ENCODE results near the gene FGF19. TPM values are rescaled to one million over a fixed set of nuclear protein-coding genes. Genes with fewer than 3 reads are reported as not detected.

The FGF19 gene
- total RNA-seq, 8 experiments from 2014 or later: 0.20 to 1.1 (median 0.35) TPM; not detected in 2

DNA sequence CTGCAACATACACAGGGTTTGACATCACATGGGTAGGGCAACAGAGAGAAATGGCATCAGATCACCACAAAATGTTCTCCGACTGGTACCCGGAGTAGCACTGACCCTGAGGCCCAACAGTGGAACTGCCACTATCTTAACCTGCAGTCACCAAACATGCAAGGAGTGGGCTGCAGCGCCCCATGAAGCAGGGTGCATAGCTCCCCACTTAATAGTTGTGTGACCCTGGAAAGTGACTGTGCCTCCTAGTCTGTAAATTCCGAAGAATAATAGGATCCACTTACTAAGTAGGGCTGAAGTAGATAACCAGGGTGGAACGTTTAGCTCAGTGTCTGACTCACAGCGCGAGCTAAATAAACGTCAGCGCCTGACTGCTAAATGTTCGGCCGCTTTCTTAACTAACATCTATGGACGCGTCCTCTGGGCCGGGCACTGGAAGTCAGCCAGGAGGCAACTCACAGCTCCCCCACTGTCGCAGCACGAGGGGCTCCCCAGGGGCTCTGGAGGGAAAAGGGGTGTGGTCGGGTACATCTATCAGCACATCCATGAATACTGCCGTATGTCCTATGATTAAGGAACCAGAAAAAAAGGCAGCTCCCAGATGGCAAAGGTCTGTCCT lies 29.4 kb downstream of the FGF19 start:
- in situ Hi-C loops (cut with MboI; ENCODE audit: low pct_unique_long_range_greater_than_20kb in 2 of 9, low sequenced_read_pairs in 9 of 9, unreplicated experiment in 9 of 9): loop anchor here in 5 of 9 experiments (25.0 kb wide), 3 partner anchors 387 to 1412 kb away; partner anchors contain the start of genes C11orf24 (in 1 of the 5) and MYEOV (in 1 of the 5)
- peak overlapping the region; percentile 79 to 83 for H3K27ac ChIP-seq
- ATAC-seq (replicated peaks in 6 of 8): peak in 3 of 8 experiments; percentile 4 to 55 (median 54)
- peak overlapping the region; percentile 90 to 93 (median 91) for H3K4me3 ChIP-seq
- peaks cover 6 to 11% of the 10 kb centered on the region in 2 donors for H3K4me1 ChIP-seq (replicated peaks in 1 of 2)
- 0 to 100% (median 30%) methylated on average over 2 to 11 of the region's 18 CpGs; no CpG with 5 or more reads in 3 of the 10 experiments for WGBS, 10 experiments

DNA sequence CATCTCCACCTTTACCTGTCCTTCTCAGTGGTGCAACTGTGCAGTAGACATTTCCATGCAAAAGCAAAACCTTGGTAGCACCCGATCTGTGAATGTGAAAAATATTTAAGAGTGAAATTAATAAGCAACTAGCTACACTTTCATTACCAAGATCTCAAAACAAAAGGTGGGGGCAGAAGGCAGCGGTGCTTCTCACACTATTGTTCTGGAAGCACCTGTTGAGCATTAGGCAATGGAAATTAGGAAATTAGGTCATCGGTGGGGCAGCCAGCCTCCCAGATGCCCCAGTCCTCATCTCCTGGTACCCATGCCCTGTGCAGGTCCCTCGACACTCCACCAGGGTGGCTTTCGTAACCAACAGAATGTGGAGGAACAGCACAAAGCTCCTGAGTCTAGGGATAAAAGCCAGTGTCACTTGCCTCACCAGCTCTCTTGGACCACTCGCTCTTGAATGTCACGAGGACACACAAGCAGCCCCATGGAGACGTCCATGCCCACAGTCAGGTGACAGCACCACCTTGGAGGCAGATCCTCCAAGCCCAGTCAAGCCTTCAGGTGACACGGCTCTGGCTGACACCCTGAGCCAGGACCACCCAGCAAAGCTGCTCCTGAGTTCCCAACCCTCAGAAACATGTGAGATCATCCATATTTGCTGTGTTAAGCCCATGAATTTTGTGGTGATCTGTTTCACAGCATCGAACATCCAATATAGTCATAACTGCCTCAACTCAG lies 31.9 kb downstream of the FGF19 start:
- Histone ChIP-seq H3K4me1 (replicated peaks in 1 of 2) (peaks cover 6 to 11% of the 10 kb centered on the region in 2 donors), H3K4me3 (no peak overlapping the region), H3K27ac (no peak overlapping the region)
- 40 to 100% (median 85%) methylated on average over 1 to 6 of the region's 10 CpGs; no CpG with 5 or more reads in 1 of the 10 experiments for whole genome bisulfite sequencing, 10 experiments
- in situ Hi-C loops (cut with MboI; ENCODE audit: low pct_unique_long_range_greater_than_20kb in 2 of 9, low sequenced_read_pairs in 9 of 9, unreplicated experiment in 9 of 9): loop anchor here in 5 of 9 experiments (25.0 kb wide), 3 partner anchors 385 to 1410 kb away; partner anchors contain the start of genes C11orf24 (in 1 of the 5) and MYEOV (in 1 of the 5)
- no peak for ATAC-seq (replicated peaks in 6 of 8)

DNA sequence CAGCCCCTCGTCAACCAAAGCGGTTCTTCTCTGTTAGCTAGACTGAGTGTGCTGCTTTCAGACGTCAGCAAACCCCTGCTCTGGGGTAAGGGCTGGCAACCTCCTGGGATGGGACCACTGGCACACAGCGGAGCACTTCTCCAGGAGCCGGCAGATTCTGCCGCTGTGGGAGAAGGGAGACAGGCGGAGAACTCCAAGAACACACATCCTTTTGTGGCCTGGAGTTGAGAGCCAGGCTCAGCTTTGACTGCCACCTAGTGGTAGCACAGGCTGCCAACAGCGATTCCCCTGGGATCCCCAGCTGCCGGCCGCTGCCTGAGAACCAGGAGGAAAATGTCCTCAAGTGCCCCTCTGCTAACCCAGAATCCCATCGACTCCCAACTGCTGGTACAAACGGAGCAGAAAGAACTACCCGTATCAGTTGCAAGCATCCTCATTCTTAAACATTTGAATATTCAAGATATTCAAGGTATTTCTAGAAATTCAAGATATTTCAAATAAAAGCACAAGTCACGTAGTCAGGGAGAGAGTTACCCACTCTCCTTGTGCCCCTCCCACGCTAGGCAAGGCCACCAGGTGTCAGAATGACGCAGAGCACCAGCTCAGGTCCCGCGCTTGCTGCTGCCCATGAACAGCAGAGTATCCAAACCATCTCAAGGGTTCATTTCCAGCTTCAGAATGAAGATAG lies 33.5 kb downstream of the FGF19 start:
- peak; percentile 10 to 65 (median 55) for ATAC-seq (replicated peaks in 6 of 8)
- no peak overlapping the region for H3K4me3 ChIP-seq
- in situ Hi-C loops (cut with MboI; ENCODE audit: low pct_unique_long_range_greater_than_20kb in 2 of 9, low sequenced_read_pairs in 9 of 9, unreplicated experiment in 9 of 9): loop anchor here in 5 of 9 experiments (25.0 kb wide), 3 partner anchors 383 to 1408 kb away; partner anchors contain the start of genes C11orf24 (in 1 of the 5) and MYEOV (in 1 of the 5)
- WGBS, 10 experiments: 7 to 100% (median 45%) methylated on average over 2 to 8 of the region's 18 CpGs; no CpG with 5 or more reads in 2 of the 10 experiments
- no peak overlapping the region for H3K27ac ChIP-seq
- peaks cover 6 to 11% of the 10 kb centered on the region in 2 donors for H3K4me1 ChIP-seq (replicated peaks in 1 of 2)

DNA sequence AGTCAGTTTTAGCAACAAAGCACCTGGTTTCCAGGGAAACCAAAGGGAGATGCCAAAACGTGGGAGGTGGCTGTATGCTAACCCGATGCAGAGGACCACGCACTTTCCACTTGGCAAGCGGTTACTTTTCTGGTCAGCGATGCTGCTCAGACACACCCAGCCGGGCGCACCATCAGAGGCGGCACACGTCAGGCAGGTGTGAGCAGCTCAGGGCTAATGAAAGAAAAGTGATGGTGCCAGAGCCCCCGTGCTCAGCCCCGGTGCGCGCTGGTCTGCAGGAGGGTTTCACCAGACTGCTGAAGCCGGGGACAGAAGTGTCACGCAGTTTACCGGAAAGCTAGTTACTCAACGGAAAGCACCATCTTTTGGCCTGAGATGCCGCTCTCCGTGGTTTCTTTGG lies 34.3 kb downstream of the FGF19 start:
- H3K4me3 ChIP-seq: no peak overlapping the region
- ATAC-seq (replicated peaks in 6 of 8): no peak
- no peak overlapping the region for H3K27ac ChIP-seq
- peaks cover 6 to 11% of the 10 kb centered on the region in 2 donors for H3K4me1 ChIP-seq (replicated peaks in 1 of 2)
- 76 to 96% (median 91%) methylated on average over 1 to 14 of the region's 19 CpGs; no CpG with 5 or more reads in 5 of the 10 experiments for WGBS, 10 experiments
- in situ Hi-C loops (cut with MboI; ENCODE audit: low pct_unique_long_range_greater_than_20kb in 2 of 9, low sequenced_read_pairs in 9 of 9, unreplicated experiment in 9 of 9): loop anchor here in 8 of 9 experiments (10.0 to 25.0 kb wide), 4 partner anchors 382 to 1407 kb away; partner anchors contain the start of genes C11orf24 (in 1 of the 8) and MYEOV (in 1 of the 8)

DNA sequence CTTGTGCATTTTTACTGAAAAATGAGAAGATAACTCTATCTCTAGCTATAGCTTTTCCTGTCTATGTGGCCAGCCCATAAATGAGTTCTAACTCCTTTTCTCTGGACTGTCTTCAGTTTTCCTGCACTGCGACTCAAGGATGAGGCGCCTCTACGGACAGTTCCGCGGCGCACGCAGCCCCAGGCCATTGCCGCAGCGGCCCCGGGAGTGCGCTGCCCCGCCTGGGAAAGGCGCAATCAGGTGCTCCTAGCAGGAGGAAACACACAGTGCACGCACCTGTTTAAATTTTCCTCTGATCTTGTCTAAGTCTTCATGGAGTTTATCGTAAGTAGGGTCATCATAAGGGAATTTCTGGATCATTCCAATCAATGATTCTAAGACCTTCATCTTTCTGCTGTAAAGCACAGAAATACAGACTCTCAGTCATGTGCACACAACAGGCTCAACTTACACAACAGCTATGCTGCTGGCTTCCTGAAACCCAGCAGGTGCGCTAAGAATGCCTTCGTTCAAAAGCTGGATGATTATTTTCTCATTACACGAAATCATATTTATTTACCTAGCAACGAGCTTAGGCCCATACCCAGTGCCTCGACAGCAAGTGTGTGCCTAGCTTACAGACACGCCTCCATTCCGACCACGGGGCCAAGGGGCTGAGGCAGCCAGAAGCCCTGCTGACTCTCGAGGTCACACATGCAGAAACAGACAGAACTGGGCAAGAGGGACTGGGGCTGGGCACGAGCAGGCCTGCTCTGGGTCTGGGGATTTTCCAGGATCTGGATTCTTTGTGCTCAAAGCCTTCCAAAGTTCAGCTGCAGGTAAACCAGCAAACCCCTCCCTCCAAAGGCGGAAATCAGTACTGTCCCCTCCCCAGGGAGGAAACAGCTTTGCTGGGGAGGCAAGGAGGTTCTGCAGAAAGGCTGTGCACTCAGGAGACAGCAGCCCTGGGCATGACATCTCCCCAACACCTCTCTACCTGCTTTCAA lies 35.9 kb downstream of the FGF19 start:
- H3K4me3 ChIP-seq: no peak overlapping the region
- 82 to 100% (median 96%) methylated on average over 2 to 25 of the region's 26 CpGs; no CpG with 5 or more reads in 1 of the 10 experiments for WGBS, 10 experiments
- ATAC-seq (replicated peaks in 6 of 8): no peak
- no peak overlapping the region for H3K27ac ChIP-seq
- in situ Hi-C loops (cut with MboI; ENCODE audit: low pct_unique_long_range_greater_than_20kb in 2 of 9, low sequenced_read_pairs in 9 of 9, unreplicated experiment in 9 of 9): loop anchor here in 8 of 9 experiments (10.0 to 25.0 kb wide), 4 partner anchors 381 to 1406 kb away; partner anchors contain the start of genes C11orf24 (in 1 of the 8) and MYEOV (in 1 of the 8)
- H3K4me1 ChIP-seq (replicated peaks in 1 of 2): peaks cover 0 to 6% of the 10 kb centered on the region in 2 donors

DNA sequence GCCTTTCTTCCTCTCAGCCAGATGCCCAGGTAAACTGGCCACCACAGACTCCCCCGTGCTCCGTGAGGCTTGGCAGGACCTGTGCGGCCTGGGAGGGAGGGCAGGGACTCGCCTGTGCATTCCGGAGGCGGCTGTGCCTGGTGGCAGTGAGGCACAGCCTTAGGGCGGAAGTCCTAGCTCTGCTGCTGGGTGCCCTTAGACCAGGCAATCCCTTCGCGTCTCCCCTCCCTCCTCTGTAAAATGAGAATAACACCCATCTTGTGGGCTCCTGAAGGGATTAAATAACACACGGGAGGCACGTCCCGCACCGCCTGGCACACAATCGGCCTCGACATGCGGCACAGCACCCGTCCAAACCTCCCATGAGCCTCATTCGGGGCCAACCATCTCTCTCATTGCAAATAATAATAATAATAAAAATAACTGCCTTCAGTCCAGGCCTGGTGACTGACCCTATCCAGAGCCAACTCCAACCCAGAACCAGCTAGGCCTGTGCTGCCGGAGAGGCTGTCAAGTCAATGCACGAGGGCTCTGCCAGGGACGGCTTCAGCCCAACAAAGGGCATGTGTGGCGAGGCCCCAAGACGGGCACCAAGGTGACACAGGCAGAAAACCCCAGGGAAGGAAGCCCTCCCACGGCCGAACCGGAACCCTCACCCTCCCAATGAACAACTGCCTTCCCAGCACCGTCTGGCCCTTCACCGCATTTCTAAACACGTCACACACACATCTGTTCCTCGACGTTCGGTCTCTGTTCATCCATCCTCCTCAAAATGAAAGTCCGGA lies 36.9 kb downstream of the FGF19 start:
- Histone ChIP-seq H3K27ac (no peak overlapping the region), H3K4me1 (replicated peaks in 1 of 2) (peaks cover 0 to 6% of the 10 kb centered on the region in 2 donors), H3K4me3 (no peak overlapping the region)
- in situ Hi-C loops (cut with MboI; ENCODE audit: low pct_unique_long_range_greater_than_20kb in 2 of 9, low sequenced_read_pairs in 9 of 9, unreplicated experiment in 9 of 9): loop anchor here in 8 of 9 experiments (10.0 to 25.0 kb wide), 4 partner anchors 380 to 1405 kb away; partner anchors contain the start of genes C11orf24 (in 1 of the 8) and MYEOV (in 1 of the 8)
- no peak for ATAC-seq (replicated peaks in 6 of 8)
- WGBS, 10 experiments: 80 to 97% (median 95%) methylated on average over 1 to 7 of the region's 33 CpGs; no CpG with 5 or more reads in 3 of the 10 experiments

DNA sequence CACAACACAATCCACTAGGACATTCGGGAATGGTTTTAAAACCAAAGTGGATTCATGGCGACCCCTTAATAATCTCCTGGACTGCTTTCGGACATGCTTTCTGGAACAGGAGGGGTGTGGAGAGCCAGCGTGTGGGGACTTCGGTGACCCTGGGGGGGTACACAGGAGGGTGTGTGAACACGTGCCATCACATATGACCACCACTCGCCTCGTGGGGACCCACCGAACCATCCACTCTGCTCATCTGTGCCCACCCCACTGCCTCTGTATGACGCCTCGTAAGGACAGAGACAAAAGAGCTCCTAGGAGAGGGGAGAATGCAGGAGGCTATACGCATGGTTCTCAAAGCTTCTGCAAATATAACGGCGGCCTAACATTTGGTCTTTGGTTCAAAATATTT lies 37.6 kb downstream of the FGF19 start:
- in situ Hi-C loops (cut with MboI; ENCODE audit: low pct_unique_long_range_greater_than_20kb in 2 of 9, low sequenced_read_pairs in 9 of 9, unreplicated experiment in 9 of 9): loop anchor here in 8 of 9 experiments (10.0 to 25.0 kb wide), 4 partner anchors 379 to 1404 kb away; partner anchors contain the start of genes C11orf24 (in 1 of the 8) and MYEOV (in 1 of the 8)
- Histone ChIP-seq H3K4me3 (no peak overlapping the region), H3K27ac (no peak overlapping the region), H3K4me1 (replicated peaks in 1 of 2) (peaks cover 0 to 6% of the 10 kb centered on the region in 2 donors)
- no peak for ATAC-seq (replicated peaks in 6 of 8)
- WGBS, 10 experiments: 100% methylated on average over 1 to 7 of the region's 14 CpGs; no CpG with 5 or more reads in 5 of the 10 experiments

DNA sequence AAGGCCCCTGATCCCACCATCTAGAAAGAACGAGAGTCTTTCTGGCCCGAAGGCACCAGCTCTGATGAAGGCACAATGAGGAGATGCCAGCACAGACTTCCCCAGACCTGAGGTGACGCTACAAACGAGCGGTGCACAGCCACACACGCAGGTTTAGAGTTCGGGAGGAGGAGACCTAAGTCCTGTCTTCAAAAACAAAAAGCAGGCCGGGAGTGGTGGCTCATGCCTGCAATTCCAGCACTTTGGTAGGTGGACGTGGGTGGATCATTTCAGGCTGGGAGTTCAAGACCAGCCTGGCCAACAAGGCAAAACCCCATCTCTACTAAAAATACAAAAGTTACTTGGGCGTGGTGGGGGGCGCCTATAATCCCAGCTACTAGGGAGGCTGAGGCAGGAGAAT lies 38.2 kb downstream of the FGF19 start:
- ATAC-seq (replicated peaks in 6 of 8): no peak
- H3K4me3 ChIP-seq: no peak overlapping the region
- peaks cover 0 to 6% of the 10 kb centered on the region in 2 donors for H3K4me1 ChIP-seq (replicated peaks in 1 of 2)
- in situ Hi-C loops (cut with MboI; ENCODE audit: low pct_unique_long_range_greater_than_20kb in 2 of 9, low sequenced_read_pairs in 9 of 9, unreplicated experiment in 9 of 9): loop anchor here in 8 of 9 experiments (10.0 to 25.0 kb wide), 4 partner anchors 378 to 1403 kb away; partner anchors contain the start of genes C11orf24 (in 1 of the 8) and MYEOV (in 1 of the 8)
- H3K27ac ChIP-seq: no peak overlapping the region
- 83 to 100% (median 95%) methylated on average over 1 to 9 of the region's 11 CpGs; no CpG with 5 or more reads in 3 of the 10 experiments for WGBS, 10 experiments

DNA sequence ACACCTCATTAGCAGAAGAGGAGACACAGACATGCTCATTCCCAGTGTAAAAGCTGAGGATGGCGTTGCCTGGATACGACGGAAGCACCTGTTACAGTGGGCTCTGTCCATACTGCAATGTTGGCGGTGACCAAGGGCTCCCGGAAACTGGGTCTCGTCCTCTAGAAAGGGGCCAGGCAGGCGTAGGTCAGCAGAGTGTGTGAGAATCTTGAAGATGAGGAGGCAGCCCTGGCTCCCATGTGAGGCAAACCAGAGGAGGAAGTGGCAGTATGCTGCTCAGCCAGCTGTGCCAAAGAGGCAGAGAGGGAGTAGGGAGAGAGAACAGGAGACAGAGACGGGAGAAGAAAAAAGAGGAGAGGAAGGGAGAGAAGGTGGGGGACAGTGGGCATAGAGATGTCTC lies 38.9 kb downstream of the FGF19 start:
- H3K4me3 ChIP-seq: no peak overlapping the region
- WGBS, 10 experiments: 83 to 100% (median 95%) methylated on average over 2 to 8 of the region's 8 CpGs; no CpG with 5 or more reads in 2 of the 10 experiments
- no peak overlapping the region for H3K27ac ChIP-seq
- ATAC-seq (replicated peaks in 6 of 8): peak in 1 of 8 experiments; percentile 40
- in situ Hi-C loops (cut with MboI; ENCODE audit: low pct_unique_long_range_greater_than_20kb in 2 of 9, low sequenced_read_pairs in 9 of 9, unreplicated experiment in 9 of 9): loop anchor here in 8 of 9 experiments (10.0 to 25.0 kb wide), 4 partner anchors 378 to 1403 kb away; partner anchors contain the start of genes C11orf24 (in 1 of the 8) and MYEOV (in 1 of the 8)
- peaks cover 0 to 1% of the 10 kb centered on the region in 2 donors for H3K4me1 ChIP-seq (replicated peaks in 1 of 2)

DNA sequence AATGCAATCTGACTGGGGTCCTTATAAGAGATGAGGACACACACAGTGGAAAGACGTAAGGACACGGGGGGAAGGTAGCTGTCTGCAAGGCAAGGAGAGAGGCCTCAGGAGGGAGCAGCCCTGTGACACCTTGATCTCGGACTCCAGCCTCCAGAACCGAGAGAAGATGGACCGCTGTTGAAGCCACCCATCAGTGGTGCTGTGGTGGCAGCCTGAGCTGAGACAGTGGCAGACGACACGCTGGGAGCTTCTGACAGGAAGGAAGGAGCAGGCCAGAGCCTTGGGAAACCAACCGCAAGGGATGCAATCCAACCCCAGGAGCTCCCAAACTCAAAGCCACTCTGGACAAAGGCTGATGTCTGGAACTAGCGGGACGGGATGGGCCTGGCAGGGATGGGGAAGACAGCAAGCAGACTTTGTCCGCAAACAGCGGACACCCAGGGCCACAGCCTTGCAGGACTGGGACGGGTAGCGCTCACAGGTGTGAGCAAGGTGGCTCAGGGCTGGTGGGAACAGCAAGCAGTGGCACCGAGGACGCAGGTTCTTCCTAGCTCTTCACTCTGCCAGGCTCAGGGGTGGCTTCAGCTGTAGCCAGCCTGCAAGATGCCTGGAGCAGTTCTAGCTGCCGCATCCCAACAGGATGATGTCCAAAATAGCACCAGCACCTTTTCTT lies 39.6 kb downstream of the FGF19 start:
- Histone ChIP-seq H3K27ac (no peak overlapping the region), H3K4me3 (no peak overlapping the region), H3K4me1 (replicated peaks in 1 of 2) (no peaks in the 10 kb centered on the region)
- in situ Hi-C loops (cut with MboI; ENCODE audit: low pct_unique_long_range_greater_than_20kb in 2 of 9, low sequenced_read_pairs in 9 of 9, unreplicated experiment in 9 of 9): loop anchor here in 8 of 9 experiments (10.0 to 25.0 kb wide), 4 partner anchors 377 to 1402 kb away; partner anchors contain the start of genes C11orf24 (in 1 of the 8) and MYEOV (in 1 of the 8)
- WGBS, 10 experiments: 91 to 100% (median 96%) methylated on average over 1 to 9 of the region's 17 CpGs; no CpG with 5 or more reads in 3 of the 10 experiments
- ATAC-seq (replicated peaks in 6 of 8): no peak
